NT2/D1 (cell line): ENCODE data around the gene EPHA1.

Source experiments
- SUZ12 ChIP-seq: IDR thresholded peaks from 2 replicates; pipeline ENCODE4 v1.6.1; 2011; ENCODE audit not compliant: insufficient read length, insufficient read depth; ENCODE audit errors: extremely low read depth
- YY1 ChIP-seq: IDR thresholded peaks from 2 replicates; pipeline ENCODE4 v1.6.1; 2011; ENCODE audit not compliant: insufficient read length, insufficient read depth

DNA sequence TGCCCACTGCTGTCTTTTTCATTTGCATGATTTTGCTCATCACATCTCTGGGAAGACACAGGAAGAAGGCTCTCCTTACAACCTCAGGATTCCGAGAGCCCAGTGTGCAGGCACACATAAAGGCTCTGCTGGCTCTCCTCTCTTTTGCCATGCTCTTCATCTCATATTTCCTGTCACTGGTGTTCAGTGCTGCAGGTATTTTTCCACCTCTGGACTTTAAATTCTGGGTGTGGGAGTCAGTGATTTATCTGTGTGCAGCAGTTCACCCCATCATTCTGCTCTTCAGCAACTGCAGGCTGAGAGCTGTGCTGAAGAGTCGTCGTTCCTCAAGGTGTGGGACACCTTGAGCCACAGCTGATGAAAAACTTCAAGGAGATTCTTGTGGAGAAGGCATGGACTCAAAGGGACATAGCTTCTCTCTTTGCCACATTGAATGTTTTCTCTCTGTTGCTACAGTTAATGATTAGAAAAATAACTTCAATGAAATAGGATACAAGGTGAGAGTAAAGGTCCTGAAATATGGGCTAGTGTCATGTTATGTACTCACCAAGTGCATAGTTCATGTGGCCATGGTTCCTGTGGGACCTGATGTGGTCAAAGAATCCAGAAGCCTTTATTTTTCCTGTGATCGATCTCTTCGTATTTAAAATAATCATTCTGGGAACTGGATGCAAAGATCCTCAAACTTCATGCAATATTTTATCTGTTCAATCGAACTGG, 35.6 kb upstream of the EPHA1 start:
- TF ChIP-seq YY1 (no peak), SUZ12 (no peak)
